ENCODE measurements around the gene SYNM. TPM values are rescaled to one million over a fixed set of nuclear protein-coding genes. Genes with fewer than 3 reads are reported as not detected.
"Not testable (repeated sequence)": the region's sequence is repeated elsewhere in the genome, so short reads cannot be mapped to it uniquely, and the experiment has no call there.

SYNM gene
- total RNA-seq, 1 donor from 2014 or later = 37.7 TPM

GRCh38 chr15:99110581-99111320, 5.9 kb downstream of the SYNM start:
- Histone ChIP-seq H3K4me1 (peaks cover 16 to 57% of the 10 kb centered on the region in 2 donors), H3K36me3 (peaks cover 0 to 10% of the 10 kb centered on the region in 2 donors), H3K4me3 (peak overlapping the region in 1 of 2 donors; percentile 32), H3K27ac (peak overlapping the region; percentile 79 to 95), H3K27me3 (no peaks in the 10 kb centered on the region), H3K9me3 (no peaks in the 10 kb centered on the region)
- TF ChIP-seq, protein P1, sequence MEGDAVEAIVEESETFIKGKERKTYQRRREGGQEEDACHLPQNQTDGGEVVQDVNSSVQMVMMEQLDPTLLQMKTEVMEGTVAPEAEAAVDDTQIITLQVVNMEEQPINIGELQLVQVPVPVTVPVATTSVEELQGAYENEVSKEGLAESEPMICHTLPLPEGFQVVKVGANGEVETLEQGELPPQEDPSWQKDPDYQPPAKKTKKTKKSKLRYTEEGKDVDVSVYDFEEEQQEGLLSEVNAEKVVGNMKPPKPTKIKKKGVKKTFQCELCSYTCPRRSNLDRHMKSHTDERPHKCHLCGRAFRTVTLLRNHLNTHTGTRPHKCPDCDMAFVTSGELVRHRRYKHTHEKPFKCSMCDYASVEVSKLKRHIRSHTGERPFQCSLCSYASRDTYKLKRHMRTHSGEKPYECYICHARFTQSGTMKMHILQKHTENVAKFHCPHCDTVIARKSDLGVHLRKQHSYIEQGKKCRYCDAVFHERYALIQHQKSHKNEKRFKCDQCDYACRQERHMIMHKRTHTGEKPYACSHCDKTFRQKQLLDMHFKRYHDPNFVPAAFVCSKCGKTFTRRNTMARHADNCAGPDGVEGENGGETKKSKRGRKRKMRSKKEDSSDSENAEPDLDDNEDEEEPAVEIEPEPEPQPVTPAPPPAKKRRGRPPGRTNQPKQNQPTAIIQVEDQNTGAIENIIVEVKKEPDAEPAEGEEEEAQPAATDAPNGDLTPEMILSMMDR (IDR thresholded peaks at IDR 0.05) = no peak
- intact Hi-C loops (cut with DNase I) = loop anchor here (2.0 kb wide), 1 partner anchor 32 kb away; no protein-coding TSS in a partner anchor
- peak in 1 of 2 donors; percentile 71 for DNase-seq (ENCODE audit: low spot score in 2 of 2)

DNA sequence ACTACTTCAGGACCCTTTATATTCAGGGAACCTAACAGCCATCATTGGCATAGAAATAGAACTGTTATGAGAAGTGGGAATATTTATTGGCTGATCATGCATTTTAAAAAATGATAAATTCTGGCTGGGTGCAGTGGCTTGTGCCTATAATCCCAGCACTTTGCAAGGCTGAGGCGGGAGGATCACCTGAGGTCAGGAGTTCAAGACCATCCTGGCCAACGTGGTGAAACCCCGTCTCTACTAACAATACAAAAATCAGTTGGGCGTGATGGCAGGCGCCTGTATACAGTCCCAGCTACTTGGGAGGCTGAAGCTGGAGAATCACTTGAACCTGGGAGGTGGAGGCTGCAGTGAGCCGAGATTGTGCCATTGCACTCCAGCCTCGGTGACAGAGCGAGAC, 6.8 kb downstream of the SYNM start:
- H3K27ac ChIP-seq = peak overlapping the region; percentile 79 to 95
- intact Hi-C loops (cut with DNase I) = loop anchor here (2.0 kb wide), 1 partner anchor 31 kb away; no protein-coding TSS in a partner anchor
- not testable (repeated sequence) for H3K27me3 ChIP-seq; H3K9me3 ChIP-seq; H3K4me3 ChIP-seq; H3K36me3 ChIP-seq; DNase-seq (ENCODE audit: low spot score in 2 of 2)
- peaks cover 16 to 66% of the 10 kb centered on the region in 2 donors for H3K4me1 ChIP-seq

GRCh38 chr15:99113547-99114271, 8.8 kb downstream of the SYNM start:
- peaks cover 18 to 67% of the 10 kb centered on the region in 2 donors for H3K4me1 ChIP-seq
- intact Hi-C loops (cut with DNase I) = no loop called here
- no peak overlapping the region for H3K4me3 ChIP-seq

DNA sequence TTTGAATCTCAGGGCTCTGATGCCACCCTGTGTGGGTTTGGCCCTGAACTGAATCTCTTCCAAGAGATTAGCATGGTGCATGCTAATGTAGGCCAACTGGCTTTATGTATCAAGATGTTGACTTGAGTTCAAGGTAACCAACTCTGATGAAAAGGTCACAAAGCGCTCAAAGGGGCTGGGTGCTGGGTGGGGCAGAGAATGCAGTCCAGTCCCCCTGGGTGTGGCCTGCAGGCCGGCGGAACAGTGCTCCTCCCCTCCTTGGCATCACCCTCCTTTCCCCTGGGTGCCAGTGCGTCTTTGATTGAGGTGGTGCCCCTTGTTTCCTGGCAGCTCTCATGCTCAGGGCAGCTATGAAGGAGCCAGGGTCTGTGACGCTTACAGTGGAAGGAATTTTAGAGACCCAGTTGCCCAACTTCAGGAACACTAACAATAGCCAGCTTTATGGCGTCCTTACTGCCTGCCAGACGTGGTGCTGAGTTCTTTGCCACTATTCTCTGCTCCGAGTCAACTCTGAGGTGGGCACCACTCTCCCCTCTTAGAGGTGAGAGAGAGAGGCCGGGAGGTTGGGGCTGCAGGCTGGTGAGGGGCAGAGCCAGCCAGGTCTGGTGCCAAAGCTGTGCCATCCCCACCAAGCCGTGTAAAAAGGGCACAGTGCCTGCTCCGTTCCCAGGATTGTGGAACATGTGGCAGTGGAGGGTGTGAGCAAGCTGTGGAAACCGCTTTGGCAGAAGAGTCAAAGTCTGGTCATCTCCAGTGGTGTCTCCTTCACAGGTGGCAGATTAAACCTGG, 9.8 kb downstream of the SYNM start:
- no peaks in the 10 kb centered on the region for H3K9me3 ChIP-seq
- TF ChIP-seq, protein P1 (IDR thresholded peaks at IDR 0.05) = no peak
- H3K4me3 ChIP-seq = no peak overlapping the region
- peak in 1 of 2 donors; percentile 86 for DNase-seq (ENCODE audit: low spot score in 2 of 2)
- intact Hi-C loops (cut with DNase I) = no loop called here
- H3K36me3 ChIP-seq = peaks cover 0 to 15% of the 10 kb centered on the region in 2 donors
- peaks cover 9 to 58% of the 10 kb centered on the region in 2 donors for H3K4me1 ChIP-seq
- H3K27me3 ChIP-seq = no peaks in the 10 kb centered on the region
- H3K27ac ChIP-seq = peak overlapping the region; percentile 83 to 87

More at GRCh38 chr15:99113547-99114271, 8.8 kb downstream of the SYNM start:
- Histone ChIP-seq H3K27me3 (no peaks in the 10 kb centered on the region), H3K9me3 (no peaks in the 10 kb centered on the region), H3K27ac (peak overlapping the region; percentile 83 to 87), H3K36me3 (peaks cover 0 to 10% of the 10 kb centered on the region in 2 donors)
- TF ChIP-seq, protein P1 (IDR thresholded peaks at IDR 0.05) = no peak
- peak in 1 of 2 donors; percentile 52 for DNase-seq (ENCODE audit: low spot score in 2 of 2)

DNA sequence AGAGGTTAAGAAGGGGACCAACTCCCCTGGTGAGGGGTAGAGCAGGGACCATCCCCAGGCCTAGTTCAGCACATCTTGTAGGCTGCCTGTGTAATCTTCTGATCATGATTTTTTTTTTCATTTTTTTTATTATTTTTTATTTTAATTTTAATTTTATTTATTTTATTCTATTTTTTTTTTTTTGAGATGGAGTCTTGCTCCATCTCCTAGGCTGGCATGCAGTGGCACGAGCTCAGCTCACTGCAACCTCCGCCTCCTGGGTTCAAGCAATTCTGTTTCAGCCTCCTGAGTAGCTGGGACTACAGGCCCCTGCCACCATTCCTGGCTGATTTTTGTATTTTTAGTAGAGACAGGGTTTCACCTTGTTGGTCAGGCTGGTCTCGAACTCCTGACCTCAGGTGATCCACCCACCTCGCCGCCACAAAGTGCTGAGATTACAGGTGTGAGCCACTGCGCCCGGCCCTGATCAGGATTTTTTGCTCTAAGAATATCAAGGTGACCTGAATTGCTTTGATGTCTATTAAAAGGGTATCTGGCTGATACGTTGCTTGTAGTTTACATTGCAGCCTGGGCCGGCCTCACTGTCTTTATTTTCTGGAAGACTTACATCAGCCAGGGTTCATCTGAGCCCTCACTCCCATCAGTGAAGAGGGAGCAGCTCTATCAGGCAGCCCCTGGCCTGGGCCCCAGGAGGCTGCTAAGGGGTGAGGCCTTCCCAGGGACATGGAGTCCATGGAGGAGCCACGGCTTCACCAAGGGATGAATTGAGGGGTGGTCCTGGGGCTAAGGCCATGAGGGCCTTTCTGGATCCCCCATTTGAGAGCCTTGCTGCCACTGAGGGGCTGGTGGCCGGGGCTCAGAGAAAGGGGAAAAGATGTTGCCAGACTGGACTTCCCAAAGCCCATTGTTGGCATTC, 10.7 kb downstream of the SYNM start:
- DNase-seq (ENCODE audit: low spot score in 2 of 2) = no peak
- TF ChIP-seq, protein P1 (IDR thresholded peaks at IDR 0.05) = no peak
- Histone ChIP-seq H3K4me1 (peaks cover 5 to 52% of the 10 kb centered on the region in 2 donors), H3K9me3 (no peaks in the 10 kb centered on the region), H3K36me3 (peaks cover 0 to 18% of the 10 kb centered on the region in 2 donors), H3K27ac (peak overlapping the region; percentile 83 to 87), H3K27me3 (no peaks in the 10 kb centered on the region), H3K4me3 (no peak overlapping the region)
- intact Hi-C loops (cut with DNase I) = no loop called here
